ENCODE results near the gene SHH.

The SHH gene

DNA sequence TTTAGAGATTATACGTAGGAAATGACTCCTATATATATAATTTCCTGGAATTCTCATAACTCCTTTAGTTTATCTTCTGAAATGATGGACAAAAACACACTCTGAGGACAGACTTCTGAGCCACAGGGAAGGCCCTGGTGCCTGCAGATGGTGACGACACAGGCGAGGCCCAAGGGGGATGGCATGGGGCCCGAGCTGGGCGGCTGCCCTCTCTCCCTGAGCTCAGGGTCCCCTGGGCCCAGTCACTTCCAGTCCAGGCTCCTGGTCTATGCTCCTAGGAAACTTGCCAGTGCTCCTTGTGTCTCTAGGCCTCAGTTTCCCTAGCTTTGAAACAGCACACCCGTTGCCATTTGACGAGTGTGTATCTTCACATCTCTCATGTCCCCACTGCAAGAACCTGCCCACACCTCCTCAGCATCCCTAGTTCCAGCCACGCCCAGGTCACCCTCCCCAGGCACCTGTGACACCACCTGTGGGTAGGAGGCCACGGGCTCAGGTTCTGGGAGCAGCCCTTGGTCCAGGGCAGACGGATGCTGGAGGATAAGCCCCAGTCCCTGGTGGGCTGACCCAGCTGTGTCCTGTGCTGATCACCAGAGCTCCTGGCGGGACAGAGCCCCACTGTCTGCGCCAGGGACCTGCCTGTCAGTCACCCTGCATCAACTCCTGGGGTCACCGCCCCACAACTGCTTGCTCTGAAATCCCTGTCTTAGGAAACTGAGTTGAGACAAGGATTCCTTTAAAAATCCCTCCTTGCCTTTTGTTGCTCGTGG, 23.4 kb upstream of the SHH start:
- in situ Hi-C loops (cut with HindIII; ENCODE audit: low pct_ligation_motif_present, low sequenced_read_pairs) = no loop called here
- TF ChIP-seq, protein P1, sequence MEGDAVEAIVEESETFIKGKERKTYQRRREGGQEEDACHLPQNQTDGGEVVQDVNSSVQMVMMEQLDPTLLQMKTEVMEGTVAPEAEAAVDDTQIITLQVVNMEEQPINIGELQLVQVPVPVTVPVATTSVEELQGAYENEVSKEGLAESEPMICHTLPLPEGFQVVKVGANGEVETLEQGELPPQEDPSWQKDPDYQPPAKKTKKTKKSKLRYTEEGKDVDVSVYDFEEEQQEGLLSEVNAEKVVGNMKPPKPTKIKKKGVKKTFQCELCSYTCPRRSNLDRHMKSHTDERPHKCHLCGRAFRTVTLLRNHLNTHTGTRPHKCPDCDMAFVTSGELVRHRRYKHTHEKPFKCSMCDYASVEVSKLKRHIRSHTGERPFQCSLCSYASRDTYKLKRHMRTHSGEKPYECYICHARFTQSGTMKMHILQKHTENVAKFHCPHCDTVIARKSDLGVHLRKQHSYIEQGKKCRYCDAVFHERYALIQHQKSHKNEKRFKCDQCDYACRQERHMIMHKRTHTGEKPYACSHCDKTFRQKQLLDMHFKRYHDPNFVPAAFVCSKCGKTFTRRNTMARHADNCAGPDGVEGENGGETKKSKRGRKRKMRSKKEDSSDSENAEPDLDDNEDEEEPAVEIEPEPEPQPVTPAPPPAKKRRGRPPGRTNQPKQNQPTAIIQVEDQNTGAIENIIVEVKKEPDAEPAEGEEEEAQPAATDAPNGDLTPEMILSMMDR (IDR thresholded peaks at IDR 0.05; ENCODE audit: low read depth, low read length, missing control alignments) = no peak
- DNase-seq = no peak
- Histone ChIP-seq H3K27ac (no peak overlapping the region), H3K4me3 (ENCODE audit: low read depth, low read length) (no peak overlapping the region), H3K36me3 (replicated peaks) (no peaks in the 10 kb centered on the region), H3K27me3 (replicated peaks) (peaks cover 4% of the 10 kb centered on the region)

DNA sequence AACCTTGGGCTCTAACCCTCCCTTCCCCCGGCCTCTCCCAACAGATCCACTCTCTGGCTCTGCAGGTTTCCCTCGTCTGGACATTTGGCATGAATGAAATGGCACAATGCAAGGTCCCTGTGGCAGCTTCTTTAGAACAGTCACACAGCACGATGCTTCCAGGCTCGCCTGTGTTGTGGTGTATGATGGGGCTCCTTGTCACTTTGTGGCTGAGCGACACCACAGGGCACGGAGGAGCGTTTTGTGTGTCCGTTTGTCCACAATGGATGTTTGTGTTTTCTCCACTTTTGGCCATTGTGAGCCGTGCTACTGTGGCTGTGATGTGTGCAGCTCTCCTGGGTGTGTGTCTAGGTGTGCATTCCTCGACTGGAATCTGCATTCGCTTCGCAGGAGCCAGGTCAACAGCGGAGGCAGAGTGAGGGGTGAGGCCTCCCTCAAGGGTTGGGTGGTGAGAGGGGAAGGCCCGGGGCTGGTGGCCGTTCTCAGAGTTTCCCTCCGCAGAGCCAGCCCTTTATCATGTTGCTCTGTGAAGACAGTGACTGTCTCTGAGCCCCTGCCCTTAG, 22.3 kb upstream of the SHH start:
- peaks cover 4% of the 10 kb centered on the region for H3K27me3 ChIP-seq (replicated peaks)
- H3K4me3 ChIP-seq (ENCODE audit: low read depth, low read length) = no peak overlapping the region
- in situ Hi-C loops (cut with HindIII; ENCODE audit: low pct_ligation_motif_present, low sequenced_read_pairs) = no loop called here
- TF ChIP-seq, protein P1 (IDR thresholded peaks at IDR 0.05; ENCODE audit: low read depth, low read length, missing control alignments) = no peak
- H3K36me3 ChIP-seq (replicated peaks) = no peaks in the 10 kb centered on the region
- no peak for DNase-seq
- no peak overlapping the region for H3K27ac ChIP-seq

DNA sequence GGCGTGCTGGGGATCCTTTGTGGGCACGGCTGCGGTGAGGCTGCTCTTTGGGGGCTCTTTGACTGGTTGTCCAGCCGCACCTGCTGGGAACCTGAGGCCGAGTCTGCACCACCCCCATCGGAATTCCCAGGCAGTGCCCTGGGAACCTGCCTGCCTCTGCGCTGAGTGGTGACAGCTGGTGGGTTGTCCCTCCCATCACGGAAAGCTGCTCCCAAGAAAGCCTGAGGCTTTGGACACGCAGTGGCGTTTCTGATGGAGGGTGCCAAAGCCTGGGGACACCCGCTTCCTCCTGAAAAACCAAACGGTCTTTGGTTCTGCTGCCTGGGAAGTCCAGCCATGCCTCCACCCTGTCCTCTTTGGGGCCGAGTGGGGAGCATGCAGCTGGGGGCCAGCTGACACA, 21.4 kb upstream of the SHH start:
- Histone ChIP-seq H3K4me3 (ENCODE audit: low read depth, low read length) (no peak overlapping the region), H3K27ac (no peak overlapping the region), H3K27me3 (replicated peaks) (peaks cover 4% of the 10 kb centered on the region), H3K36me3 (replicated peaks) (no peaks in the 10 kb centered on the region)
- in situ Hi-C loops (cut with HindIII; ENCODE audit: low pct_ligation_motif_present, low sequenced_read_pairs) = no loop called here
- no peak for DNase-seq
- TF ChIP-seq, protein P1 (IDR thresholded peaks at IDR 0.05; ENCODE audit: low read depth, low read length, missing control alignments) = no peak

DNA sequence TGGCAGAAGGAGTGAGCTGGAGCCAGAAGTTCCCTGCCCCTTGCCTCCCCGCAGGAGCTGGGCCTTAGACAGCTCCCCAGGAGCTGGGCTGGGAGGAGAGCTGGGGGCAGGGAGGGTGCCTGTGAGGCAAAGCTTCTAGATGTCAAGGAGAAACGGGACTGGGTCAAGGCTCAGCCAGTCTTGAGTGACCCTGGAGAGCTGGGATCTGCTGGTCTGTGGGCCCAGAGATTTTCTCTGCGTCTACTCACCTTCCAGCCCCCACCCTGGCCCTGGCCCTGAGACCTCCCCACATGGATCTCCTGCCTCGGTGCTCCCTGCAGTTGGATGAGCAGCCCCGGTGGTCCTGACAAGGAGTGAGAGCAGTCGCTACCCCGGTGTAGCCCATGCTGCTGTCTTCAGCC, 20.3 kb upstream of the SHH start:
- H3K4me3 ChIP-seq (ENCODE audit: low read depth, low read length) = no peak overlapping the region
- H3K36me3 ChIP-seq (replicated peaks) = no peaks in the 10 kb centered on the region
- in situ Hi-C loops (cut with HindIII; ENCODE audit: low pct_ligation_motif_present, low sequenced_read_pairs) = no loop called here
- H3K27me3 ChIP-seq (replicated peaks) = peaks cover 1% of the 10 kb centered on the region
- no peak for DNase-seq
- TF ChIP-seq, protein P1 (IDR thresholded peaks at IDR 0.05; ENCODE audit: low read depth, low read length, missing control alignments) = no peak
- no peak overlapping the region for H3K27ac ChIP-seq

DNA sequence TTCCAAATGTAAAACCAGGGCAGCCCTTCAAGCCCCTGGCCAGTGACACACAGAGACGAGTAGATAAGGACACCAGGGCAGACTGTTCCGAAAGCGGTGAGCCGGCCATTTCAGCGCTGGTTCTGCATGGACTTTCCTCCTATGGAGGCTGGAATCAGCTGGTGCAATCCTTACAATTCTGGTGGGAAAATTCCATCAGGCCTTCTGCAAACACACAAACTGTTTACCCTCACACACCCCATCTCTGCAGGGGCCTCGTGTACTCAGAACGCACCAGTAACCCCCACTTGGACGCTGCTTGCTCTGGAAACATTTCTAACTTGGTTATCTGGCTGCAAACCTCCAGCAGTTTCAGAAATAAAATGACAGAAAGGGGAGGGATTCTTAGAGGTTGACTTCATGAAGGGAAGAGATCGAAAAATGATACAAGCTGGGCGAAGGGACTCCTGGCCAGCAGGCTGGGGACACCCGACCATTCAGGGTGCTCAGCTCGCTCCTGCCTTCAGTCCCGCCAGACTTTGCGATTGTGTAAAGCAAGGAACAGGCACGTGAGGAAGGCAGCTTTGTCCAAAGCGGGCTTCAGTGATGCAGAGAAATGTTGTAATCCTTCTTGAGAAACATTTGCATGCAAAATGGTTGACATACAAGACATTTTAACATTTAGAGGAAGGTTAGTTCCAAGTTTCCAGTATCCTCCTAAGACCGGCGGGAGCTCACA, 19.7 kb upstream of the SHH start:
- Histone ChIP-seq H3K36me3 (replicated peaks) (no peaks in the 10 kb centered on the region), H3K4me3 (ENCODE audit: low read depth, low read length) (no peak overlapping the region), H3K27me3 (replicated peaks) (peaks cover 1% of the 10 kb centered on the region), H3K27ac (no peak overlapping the region)
- in situ Hi-C loops (cut with HindIII; ENCODE audit: low pct_ligation_motif_present, low sequenced_read_pairs) = no loop called here
- TF ChIP-seq, protein P1 (IDR thresholded peaks at IDR 0.05; ENCODE audit: low read depth, low read length, missing control alignments) = no peak
- DNase-seq = no peak

Measured in brain microvascular endothelial cell (primary cell).